ENCODE results near the gene XIRP2.

DNA sequence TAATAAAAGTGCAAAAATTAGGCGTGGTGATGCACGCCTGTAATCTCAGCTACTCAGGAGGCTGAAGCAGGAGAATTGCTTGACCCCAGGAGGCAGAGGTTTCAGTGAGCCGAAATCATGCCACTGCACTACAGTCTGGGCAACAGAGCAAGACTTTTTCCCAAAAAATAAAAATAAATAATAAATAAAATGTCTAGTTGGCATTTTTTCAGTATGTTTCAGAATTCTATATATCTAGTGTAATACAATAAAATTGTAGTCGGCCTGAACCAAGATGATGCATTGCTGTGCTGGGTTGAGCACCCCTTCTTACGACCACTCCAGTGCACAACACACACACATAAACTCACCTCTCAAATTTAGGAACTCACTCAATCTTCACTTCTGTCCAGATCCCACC lies 108.2 kb downstream of the XIRP2 start:
- TF ChIP-seq CTCF (conservative IDR thresholded peaks at IDR 0.05; ENCODE audit: low read depth, low read length) (no peak), RAD21 (IDR thresholded peaks at IDR 0.05; ENCODE audit: low read length) (no peak), POLR2A (IDR thresholded peaks at IDR 0.05; ENCODE audit: low read depth, low read length) (no peak), SMC3 (IDR thresholded peaks at IDR 0.05; ENCODE audit: low read depth, low read length) (no peak), CEBPB (IDR thresholded peaks at IDR 0.05; ENCODE audit: low read depth, low read length) (no peak), NFE2L2 (IDR thresholded peaks at IDR 0.05; ENCODE audit: low read depth, low read length) (no peak), RFX5 (IDR thresholded peaks at IDR 0.05; ENCODE audit: low read depth, low read length) (no peak), FOS (IDR thresholded peaks at IDR 0.05; ENCODE audit: low read depth, low read length) (no peak)
- TF ChIP-seq, protein P1, sequence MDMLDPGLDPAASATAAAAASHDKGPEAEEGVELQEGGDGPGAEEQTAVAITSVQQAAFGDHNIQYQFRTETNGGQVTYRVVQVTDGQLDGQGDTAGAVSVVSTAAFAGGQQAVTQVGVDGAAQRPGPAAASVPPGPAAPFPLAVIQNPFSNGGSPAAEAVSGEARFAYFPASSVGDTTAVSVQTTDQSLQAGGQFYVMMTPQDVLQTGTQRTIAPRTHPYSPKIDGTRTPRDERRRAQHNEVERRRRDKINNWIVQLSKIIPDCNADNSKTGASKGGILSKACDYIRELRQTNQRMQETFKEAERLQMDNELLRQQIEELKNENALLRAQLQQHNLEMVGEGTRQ (IDR thresholded peaks at IDR 0.05; ENCODE audit: low read depth, low read length), result no peak
